DND-41 (cell line): ENCODE measurements around the gene NIPSNAP3A.

ENCODE experiments used
- ATAC-seq: fragments of 200-7000 bp; cut with Tn5 transposase; 3 replicates; pipeline ENCODE4 v1.9.1; 2021; ENCODE audit warnings: low read depth; ENCODE audit not compliant: insufficient read depth
- DNase-seq: peaks from one replicate; pipeline ENCODE4 v3.0.0-alpha.2; 2020
- H2AFZ ChIP-seq: 2 replicates; pipeline ENCODE4 v1.6.0; 2012; ENCODE audit warnings: low read depth, low read length
- H3K27ac ChIP-seq: 2 replicates; pipeline ENCODE4 v1.5.1; 2012; ENCODE audit warnings: low read length, inconsistent platforms
- H3K27me3 ChIP-seq: fragments of 200-600 bp; sonication (generic); 2 replicates; pipeline ENCODE4 v1.6.0; 2012; ENCODE audit warnings: low read length, mild to moderate bottlenecking, inconsistent platforms; ENCODE audit not compliant: insufficient read depth, poor library complexity
- H3K36me3 ChIP-seq: 2 replicates; pipeline ENCODE4 v1.5.1; 2012; ENCODE audit warnings: low read length, inconsistent platforms; ENCODE audit not compliant: insufficient read depth
- H3K4me1 ChIP-seq: 2 replicates; pipeline ENCODE4 v1.5.1; 2012; ENCODE audit warnings: mild to moderate bottlenecking, low read length; ENCODE audit not compliant: insufficient read depth
- H3K4me2 ChIP-seq: 2 replicates; pipeline ENCODE4 v1.6.0; 2012; ENCODE audit warnings: mild to moderate bottlenecking, moderate library complexity, low read length, inconsistent platforms; ENCODE audit not compliant: insufficient read depth
- H3K4me3 ChIP-seq, 2 experiments: fragments of 200-600 bp in 1 of 2; shearing (Covaris generic) in 1 of 2; 2 replicates each; pipeline ENCODE4 v1.5.1; 2012 to 2016; ENCODE audit warnings: inconsistent platforms in 2 of 2, low read length in 2 of 2, mild to moderate bottlenecking in 2 of 2, low read depth in 1 of 2, moderate library complexity in 1 of 2
- H3K79me2 ChIP-seq: 2 replicates; pipeline ENCODE4 v1.6.0; 2012; ENCODE audit warnings: low read length, inconsistent platforms; ENCODE audit not compliant: insufficient read depth
- H3K9ac ChIP-seq: 2 replicates; pipeline ENCODE4 v1.6.0; 2012; ENCODE audit warnings: low read depth, mild to moderate bottlenecking, inconsistent platforms, low read length, moderate library complexity
- H3K9me3 ChIP-seq: 2 replicates; pipeline ENCODE4 v1.5.1; 2012; ENCODE audit warnings: low read length, moderate library complexity, mild to moderate bottlenecking, inconsistent platforms; ENCODE audit not compliant: insufficient read depth, severe bottlenecking
- H4K20me1 ChIP-seq: 2 replicates; pipeline ENCODE4 v1.6.0; 2012; ENCODE audit warnings: low read length; ENCODE audit not compliant: insufficient read depth
- EZH2 ChIP-seq: IDR thresholded peaks from 3 replicates; pipeline ENCODE4 v1.6.1; 2012; ENCODE audit warnings: borderline replicate concordance, low read depth, mild to moderate bottlenecking, moderate library complexity, low read length, inconsistent platforms; ENCODE audit not compliant: severe bottlenecking
- TF ChIP-seq, protein P1 (sequence below): IDR thresholded peaks from 2 replicates; pipeline ENCODE4 v1.5.1; 2012; ENCODE audit warnings: borderline replicate concordance, low read length, moderate library complexity, mild to moderate bottlenecking; ENCODE audit not compliant: poor library complexity, severe bottlenecking; ENCODE audit errors: extremely low read depth

NIPSNAP3A gene

DNA sequence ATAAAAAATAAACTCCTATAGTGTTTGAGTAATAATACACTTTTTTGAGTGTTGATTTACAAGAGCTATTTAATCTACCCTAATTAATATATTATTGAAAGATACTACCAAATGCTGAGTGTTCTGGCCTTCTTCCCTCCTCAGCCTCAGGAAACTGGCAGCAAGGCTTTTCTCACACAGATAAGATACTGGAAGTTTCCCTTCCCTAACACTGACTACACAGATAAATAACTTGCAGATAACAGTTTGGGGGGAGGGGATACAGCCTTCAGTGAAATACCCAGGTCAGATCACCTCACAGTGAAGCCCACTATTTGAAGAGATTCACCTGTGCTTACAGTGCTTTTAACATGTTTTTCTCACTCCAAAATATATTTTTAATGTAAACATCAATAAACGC is 1.6 kb upstream of the NIPSNAP3A start:
- Histone ChIP-seq H3K79me2 (peaks cover 14% of the 10 kb centered on the region), H3K27ac (no peak overlapping the region), H3K4me1 (peaks cover 32% of the 10 kb centered on the region), H4K20me1 (no peaks in the 10 kb centered on the region), H3K9me3 (no peaks in the 10 kb centered on the region), H3K4me2 (no peak overlapping the region), H3K9ac (no peak overlapping the region), H3K27me3 (no peaks in the 10 kb centered on the region), H2AFZ (no peak overlapping the region), H3K4me3 (no peak overlapping the region), H3K36me3 (peaks cover 3% of the 10 kb centered on the region)
- no peak for ATAC-seq
- no peak for DNase-seq
- TF ChIP-seq EZH2 = no peak
- TF ChIP-seq, protein P1, sequence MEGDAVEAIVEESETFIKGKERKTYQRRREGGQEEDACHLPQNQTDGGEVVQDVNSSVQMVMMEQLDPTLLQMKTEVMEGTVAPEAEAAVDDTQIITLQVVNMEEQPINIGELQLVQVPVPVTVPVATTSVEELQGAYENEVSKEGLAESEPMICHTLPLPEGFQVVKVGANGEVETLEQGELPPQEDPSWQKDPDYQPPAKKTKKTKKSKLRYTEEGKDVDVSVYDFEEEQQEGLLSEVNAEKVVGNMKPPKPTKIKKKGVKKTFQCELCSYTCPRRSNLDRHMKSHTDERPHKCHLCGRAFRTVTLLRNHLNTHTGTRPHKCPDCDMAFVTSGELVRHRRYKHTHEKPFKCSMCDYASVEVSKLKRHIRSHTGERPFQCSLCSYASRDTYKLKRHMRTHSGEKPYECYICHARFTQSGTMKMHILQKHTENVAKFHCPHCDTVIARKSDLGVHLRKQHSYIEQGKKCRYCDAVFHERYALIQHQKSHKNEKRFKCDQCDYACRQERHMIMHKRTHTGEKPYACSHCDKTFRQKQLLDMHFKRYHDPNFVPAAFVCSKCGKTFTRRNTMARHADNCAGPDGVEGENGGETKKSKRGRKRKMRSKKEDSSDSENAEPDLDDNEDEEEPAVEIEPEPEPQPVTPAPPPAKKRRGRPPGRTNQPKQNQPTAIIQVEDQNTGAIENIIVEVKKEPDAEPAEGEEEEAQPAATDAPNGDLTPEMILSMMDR = no peak

DNA sequence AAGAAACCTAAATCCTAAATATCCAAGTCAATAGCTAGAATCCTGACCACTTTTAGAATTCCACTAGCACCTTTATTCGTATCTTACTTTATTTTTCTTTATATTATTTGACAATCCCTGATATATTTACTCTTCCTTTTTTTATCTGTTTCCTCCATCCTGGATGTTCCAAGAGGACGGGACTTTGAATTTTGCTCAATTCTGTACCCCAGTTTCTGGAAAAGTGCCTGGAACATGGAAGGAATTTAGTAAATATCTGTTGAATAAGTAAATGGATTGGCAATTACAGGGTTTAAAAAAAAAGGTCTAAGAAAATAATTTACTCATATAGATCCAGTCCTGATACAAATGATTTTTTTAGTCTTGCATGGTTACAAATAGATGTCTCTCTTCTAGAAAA is 1.2 kb upstream of the NIPSNAP3A start:
- Histone ChIP-seq H3K4me1 (peaks cover 32% of the 10 kb centered on the region), H3K79me2 (peaks cover 14% of the 10 kb centered on the region), H3K4me2 (peak overlapping the region; percentile 78; the same call in 1 of the 2 replicates), H3K9me3 (no peaks in the 10 kb centered on the region), H4K20me1 (no peaks in the 10 kb centered on the region), H3K4me3 (peak overlapping the region in 1 of 2 experiments; percentile 68; a peak in 1 of 4 replicates), H3K27ac (no peak overlapping the region), H3K9ac (peak overlapping the region; percentile 80; the same call in 1 of the 2 replicates), H3K36me3 (peaks cover 4% of the 10 kb centered on the region), H3K27me3 (no peaks in the 10 kb centered on the region), H2AFZ (no peak overlapping the region; the same call in 1 of the 2 replicates)
- TF ChIP-seq, protein P1 = no peak
- TF ChIP-seq EZH2 = no peak
- no peak for ATAC-seq
- no peak for DNase-seq

DNA sequence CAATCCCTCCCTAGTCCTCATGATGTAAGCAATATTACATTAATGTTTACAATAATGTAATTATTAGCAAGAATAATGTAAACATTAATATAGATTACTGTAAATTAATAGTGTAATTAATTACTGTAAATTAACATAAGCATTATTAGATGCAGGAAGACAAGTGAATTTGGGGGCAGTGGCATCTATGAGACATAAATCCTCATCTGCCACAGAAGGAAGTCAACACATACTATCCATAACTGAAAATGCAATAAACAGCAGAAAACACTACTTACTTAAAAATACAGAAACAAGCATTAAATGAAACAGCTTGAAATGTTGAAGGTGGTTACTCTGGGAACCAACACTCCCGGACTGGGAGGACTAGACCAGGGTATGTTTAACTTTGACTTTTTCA is 685 bp upstream of the NIPSNAP3A start:
- Histone ChIP-seq H3K36me3 (peaks cover 4% of the 10 kb centered on the region), H3K4me1 (peaks cover 32% of the 10 kb centered on the region), H3K4me3 (peak overlapping the region; percentile 68 to 73; a peak in 3 of 4 replicates), H4K20me1 (no peaks in the 10 kb centered on the region), H3K27me3 (no peaks in the 10 kb centered on the region), H3K27ac (peak overlapping the region; percentile 90), H2AFZ (peak overlapping the region; percentile 79), H3K4me2 (peak overlapping the region; percentile 78), H3K79me2 (peaks cover 14% of the 10 kb centered on the region), H3K9ac (peak overlapping the region; percentile 80), H3K9me3 (no peaks in the 10 kb centered on the region)
- ATAC-seq (no peak), DNase-seq (no peak)
- no peak for TF ChIP-seq EZH2

DNA sequence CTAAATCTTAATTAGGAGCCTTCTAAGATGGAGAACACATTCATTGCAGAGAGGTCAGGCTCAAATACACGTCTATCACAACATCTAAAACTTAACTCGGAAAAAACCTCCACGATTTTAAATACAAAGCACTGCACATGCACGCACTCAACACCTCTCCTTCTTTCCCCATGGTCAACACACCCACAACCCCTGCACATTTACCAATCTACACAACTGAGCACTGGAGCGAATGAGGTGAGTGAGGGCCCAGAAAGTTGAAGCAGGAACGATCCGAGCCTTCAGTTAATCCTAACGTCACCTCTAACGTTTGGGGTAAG is 278 bp upstream of the NIPSNAP3A start:
- H3K9me3 ChIP-seq = no peaks in the 10 kb centered on the region
- peak overlapping the region; percentile 78 for H3K4me2 ChIP-seq
- peak overlapping the region; percentile 79 for H2AFZ ChIP-seq
- H3K9ac ChIP-seq = peak overlapping the region; percentile 80
- H3K27ac ChIP-seq = peak overlapping the region; percentile 90
- peaks cover 32% of the 10 kb centered on the region for H3K4me1 ChIP-seq
- no peaks in the 10 kb centered on the region for H3K27me3 ChIP-seq
- ATAC-seq (no peak), DNase-seq (no peak)
- H3K36me3 ChIP-seq = peaks cover 4% of the 10 kb centered on the region
- peaks cover 14% of the 10 kb centered on the region for H3K79me2 ChIP-seq
- H4K20me1 ChIP-seq = no peaks in the 10 kb centered on the region
- TF ChIP-seq, protein P1 = no peak
- no peak for TF ChIP-seq EZH2
- H3K4me3 ChIP-seq = peak overlapping the region; percentile 68 to 73; a peak in 3 of 4 replicates
